H1 (cell line): ENCODE results near the gene BLNK. TPM values are rescaled to one million over a fixed set of nuclear protein-coding genes. Genes with fewer than 3 reads are reported as not detected.

ENCODE experiments used
- CTCF ChIA-PET: fragments of 300-600 bp; sonication (Branson Sonifier 250); formaldehyde crosslinking; loops from one replicate; lab custom pipeline; 2021; ENCODE audit not compliant: partially characterized antibody; lab: Charles Lee
- POLR2A ChIA-PET: fragments of 300-600 bp; sonication (Branson Sonifier 250); formaldehyde crosslinking; loops from one replicate; lab custom pipeline; 2021; ENCODE audit warnings: inconsistent platforms; ENCODE audit not compliant: partially characterized antibody; lab: Charles Lee
- DNase-seq, 2 experiments: peaks; one replicate each; pipeline versions ENCODE4 v3.0.0 to v3.0.0-alpha.2; 2010 to 2022; ENCODE audit warnings: low spot score in 2 of 2, low read depth in 1 of 2, mixed read lengths in 1 of 2
- FAIRE-seq: peaks from 2 replicates; lab custom pipeline; 2011; peaks lifted over from hg19 to GRCh38; lab: Jason Lieb, UNC
- H2AFZ ChIP-seq: 2 replicates; pipeline ENCODE4 v1.8.1; 2012; ENCODE audit warnings: low read length, inconsistent platforms
- H2AK5ac ChIP-seq: 2 replicates; pipeline ENCODE4 v1.6.1; 2013; ENCODE audit warnings: low read depth, low read length
- H2BK120ac ChIP-seq: replicated peaks from 2 replicates; pipeline ENCODE3; 2013; ENCODE audit warnings: low read depth, low read length, inconsistent platforms
- H2BK12ac ChIP-seq: 2 replicates; pipeline ENCODE4 v1.6.1; 2013; ENCODE audit warnings: low read depth, low read length
- H2BK15ac ChIP-seq: 2 replicates; pipeline ENCODE4 v1.6.1; 2013; ENCODE audit warnings: low read length
- H2BK20ac ChIP-seq: 2 replicates; pipeline ENCODE4 v1.6.1; 2013; ENCODE audit warnings: low read length
- H2BK5ac ChIP-seq: 2 replicates; pipeline ENCODE4 v1.6.1; 2013; ENCODE audit warnings: low read depth, low read length
- H3K14ac ChIP-seq: 2 replicates; pipeline ENCODE4 v1.6.1; 2013; ENCODE audit warnings: inconsistent platforms; ENCODE audit not compliant: insufficient read length
- H3K18ac ChIP-seq: 2 replicates; pipeline ENCODE4 v1.6.1; 2013; ENCODE audit warnings: low read length; ENCODE audit errors: extremely low read depth
- H3K23ac ChIP-seq: 2 replicates; pipeline ENCODE4 v1.6.1; 2013; ENCODE audit warnings: inconsistent platforms; ENCODE audit not compliant: insufficient read length
- H3K23me2 ChIP-seq: 2 replicates; pipeline ENCODE4 v1.6.1; 2013; ENCODE audit warnings: low read depth, low read length
- H3K27ac ChIP-seq: 2 replicates; pipeline ENCODE4 v1.6.1; 2011; ENCODE audit warnings: low read depth, low read length, inconsistent platforms
- H3K27me3 ChIP-seq, 4 experiments: replicated peaks in 1 of 4; 1 replicate in 1 of 4; 2 replicates in 3 of 4; pipeline versions ENCODE4 v1.6.1 to v1.8.1; 2011 to 2013; ENCODE audit warnings: low read length in 3 of 4, mild to moderate bottlenecking in 3 of 4, inconsistent platforms in 2 of 4, mixed read lengths in 2 of 4, moderate library complexity in 1 of 4; ENCODE audit not compliant: control insufficient read depth in 3 of 4, insufficient read depth in 3 of 4; ENCODE audit errors: extremely low read depth in 1 of 4
- H3K36me3 ChIP-seq, 4 experiments: 2 replicates each; pipeline versions ENCODE4 v1.6.1 to v1.8.1; 2011 to 2013; ENCODE audit warnings: mild to moderate bottlenecking in 4 of 4, low read length in 3 of 4, moderate library complexity in 2 of 4, control low read depth in 1 of 4, inconsistent platforms in 1 of 4; ENCODE audit not compliant: insufficient read depth in 4 of 4, control insufficient read depth in 2 of 4
- H3K4ac ChIP-seq: replicated peaks from 2 replicates; pipeline ENCODE3; 2013; ENCODE audit warnings: low read length, low read depth, mixed read lengths, inconsistent platforms; ENCODE audit not compliant: insufficient read length
- H3K4me1 ChIP-seq, 4 experiments: replicated peaks in 1 of 4; 1 replicate in 1 of 4; 2 replicates in 3 of 4; pipeline versions ENCODE4 v1.6.1 to v1.8.1; 2011 to 2013; ENCODE audit warnings: low read length in 3 of 4, inconsistent platforms in 2 of 4, mixed read lengths in 1 of 4; ENCODE audit not compliant: insufficient read depth in 4 of 4, control insufficient read depth in 3 of 4
- H3K4me2 ChIP-seq, 2 experiments: 2 replicates each; pipeline versions ENCODE4 v1.6.1 to v1.8.1; 2011 to 2013; ENCODE audit warnings: low read depth in 2 of 2, low read length in 2 of 2, control low read depth in 1 of 2, inconsistent platforms in 1 of 2, mild to moderate bottlenecking in 1 of 2; ENCODE audit not compliant: insufficient read depth in 1 of 2
- H3K4me3 ChIP-seq, 4 experiments: fragments of 200-600, 300-600 bp in 1 of 4; sonication (generic), shearing (Covaris generic), sonication (Bioruptor Twin) in 1 of 4; 2 replicates each; pipeline versions ENCODE4 v1.5.1 to v1.8.1; 2011 to 2016; ENCODE audit warnings: low read length in 4 of 4, low read depth in 3 of 4, control low read depth in 2 of 4, inconsistent platforms in 2 of 4, mild to moderate bottlenecking in 2 of 4, mixed read lengths in 1 of 4, moderate library complexity in 1 of 4; ENCODE audit not compliant: insufficient read depth in 2 of 4; ENCODE audit errors: extremely low read depth in 1 of 4
- H3K56ac ChIP-seq: replicated peaks from 2 replicates; pipeline ENCODE3; 2013; ENCODE audit warnings: low read depth, mild to moderate bottlenecking, mixed read lengths, low read length, inconsistent platforms; ENCODE audit not compliant: insufficient read length
- H3K79me1 ChIP-seq: 2 replicates; pipeline ENCODE4 v1.6.1; 2013; ENCODE audit warnings: low read depth, low read length, control low read depth
- H3K79me2 ChIP-seq, 2 experiments: 2 replicates each; pipeline versions ENCODE4 v1.6.1 to v1.8.1; 2012 to 2013; ENCODE audit warnings: low read length in 2 of 2, mild to moderate bottlenecking in 2 of 2, inconsistent platforms in 1 of 2; ENCODE audit not compliant: insufficient read depth in 2 of 2, control insufficient read depth in 1 of 2
- H3K9ac ChIP-seq, 4 experiments: replicated peaks in 1 of 4; 1 replicate in 1 of 4; 2 replicates in 3 of 4; pipeline versions ENCODE4 v1.6.1 to v1.8.1; 2011 to 2013; ENCODE audit warnings: low read depth in 3 of 4, low read length in 3 of 4, control low read depth in 2 of 4, mild to moderate bottlenecking in 2 of 4, moderate library complexity in 2 of 4, inconsistent platforms in 1 of 4; ENCODE audit errors: extremely low read depth in 1 of 4
- H3K9me3 ChIP-seq, 2 experiments: 2 replicates each; pipeline versions ENCODE4 v1.6.1 to v1.8.1; 2012 to 2013; ENCODE audit warnings: mild to moderate bottlenecking in 2 of 2, moderate library complexity in 2 of 2, control low read depth in 1 of 2, inconsistent platforms in 1 of 2, low read depth in 1 of 2, low read length in 1 of 2, mixed read lengths in 1 of 2; ENCODE audit not compliant: insufficient read depth in 2 of 2
- H4K20me1 ChIP-seq, 2 experiments: replicated peaks in 1 of 2; 2 replicates each; pipeline versions ENCODE3 to v1.8.1; 2011 to 2013; ENCODE audit warnings: inconsistent platforms in 2 of 2, low read length in 2 of 2, mild to moderate bottlenecking in 1 of 2; ENCODE audit not compliant: insufficient read depth in 2 of 2, control insufficient read depth in 1 of 2
- H4K5ac ChIP-seq: 2 replicates; pipeline ENCODE4 v1.6.1; 2013; ENCODE audit warnings: low read length, low read depth, mixed read lengths, inconsistent platforms; ENCODE audit not compliant: insufficient read length
- H4K8ac ChIP-seq: 2 replicates; pipeline ENCODE4 v1.8.0; 2013; ENCODE audit warnings: mild to moderate bottlenecking, moderate library complexity, low read length, inconsistent platforms; ENCODE audit not compliant: insufficient read depth; ENCODE audit errors: extremely low read depth
- H4K91ac ChIP-seq: replicated peaks from 2 replicates; pipeline ENCODE3; 2013; ENCODE audit warnings: low read length, mixed read lengths, inconsistent platforms; ENCODE audit not compliant: insufficient read length
- CBX8 ChIP-seq: fragments of 300-800, 300-1000 bp; sonication (generic); IDR thresholded peaks from 2 replicates; pipeline ENCODE4 v1.7.1; 2016; ENCODE audit warnings: low read depth, low read length, borderline replicate concordance
- POU5F1 ChIP-seq: IDR thresholded peaks from 2 replicates; pipeline ENCODE4 v1.6.1; 2011; ENCODE audit warnings: low read depth, mild to moderate bottlenecking, low read length, moderate library complexity
- RFX5 ChIP-seq: IDR thresholded peaks from 2 replicates; pipeline ENCODE4 v1.6.1; 2011; ENCODE audit warnings: low read depth, low read length, improper control_type of control experiment, borderline replicate concordance
- WGBS, 2 experiments: shearing (Covaris generic) in 1 of 2; methylation state at CpG; one replicate each; pipeline versions ENCODE4 v1.1.6 to v1.1.7; 2013 to 2015; ENCODE audit warnings: low lambda C conversion rate in 2 of 2, mixed read lengths in 2 of 2, inconsistent platforms in 1 of 2, low coverage in 1 of 2, missing lambda C conversion rate in 1 of 2; ENCODE audit not compliant: insufficient replicate concordance in 2 of 2, insufficient coverage in 1 of 2, insufficient read length in 1 of 2; ENCODE audit errors: extremely low coverage in 1 of 2, missing lambda C conversion rate in 1 of 2; 5-methylcytosine and 5-hydroxymethylcytosine counted together
- polyA plus RNA-seq, 7 experiments: library from polyadenylated mRNA; depleted of rRNA in 3 of 7; stranded (reverse) in 5 of 7; unstranded in 2 of 7; fragments of >200 nt in 5 of 7; fragments of 200-250 nt in 2 of 7; gene quantifications; 1 replicate in 5 of 7; 2 replicates in 1 of 7; 4 replicates in 1 of 7; pipeline versions ENCODE4 v1.2.1 to v1.2.3, GENCODE V29; 2011 to 2013; ENCODE audit warnings: missing spikeins in 2 of 7, mixed read lengths in 2 of 7
- total RNA-seq: library from RNA; stranded (reverse); fragmentation: NEBNext Ultra II Directional; extraction: Animal tissue kit (Norgen Biotek cat#: 25700); gene quantifications from 2 replicates; pipeline ENCODE4 v1.2.1, GENCODE V29; 2021

The BLNK gene
- total and polyA plus RNA-seq, 2 of the 8 experiments (the other 6 are each of a cell fraction or from before 2014, with no cell fraction given): not detected

GRCh38 chr10:96212911-96213310, 58.5 kb downstream of the BLNK start:
- Histone ChIP-seq H2AK5ac (no peak overlapping the region), H2BK120ac (no peak overlapping the region), H2AFZ (peak overlapping the region; percentile 68; the same call in 1 of the 2 replicates), H4K91ac (no peak overlapping the region), H3K9ac (no peak overlapping the region), H4K8ac (no peak overlapping the region), H2BK5ac (no peak overlapping the region), H3K4me3 (no peak overlapping the region), H3K18ac (no peak overlapping the region), H3K36me3 (no peaks in the 10 kb centered on the region; a peak in 1 of 8 replicates), H3K23ac (no peak overlapping the region), H3K23me2 (no peaks in the 10 kb centered on the region; the same call in 1 of the 2 replicates), H3K14ac (no peak overlapping the region), H3K9me3 (no peaks in the 10 kb centered on the region), H3K27me3 (no peaks in the 10 kb centered on the region), H2BK20ac (no peak overlapping the region), H3K79me2 (no peaks in the 10 kb centered on the region), H4K20me1 (no peaks in the 10 kb centered on the region), H2BK15ac (no peak overlapping the region), H3K56ac (no peak overlapping the region), H3K4me1 (no peaks in the 10 kb centered on the region), H3K79me1 (no peaks in the 10 kb centered on the region), H3K27ac (no peak overlapping the region), H4K5ac (no peak overlapping the region), H3K4me2 (no peak overlapping the region), H3K4ac (no peak overlapping the region), H2BK12ac (no peak overlapping the region)
- POLR2A ChIA-PET: interaction anchor here (1.0 kb wide), 1 partner anchor 158 kb away, joined by 3 read pairs; no protein-coding TSS in a partner anchor
- TF ChIP-seq POU5F1 (no peak), RFX5 (no peak), CBX8 (no peak)
- DNase-seq: no peak
- 92% methylated on average over 1 of the region's 1 CpG; no CpG with 5 or more reads in 1 of the 2 experiments for WGBS, 2 experiments
- CTCF ChIA-PET: interaction anchor here (1.1 to 3.1 kb wide), 6 partner anchors 9 to 128 kb away, joined by 3 to 17 read pairs (median 6); no protein-coding TSS in a partner anchor
- FAIRE-seq: no peak
